Natural killer cell (primary cell): ENCODE measurements around the gene JOSD1. TPM values are rescaled to one million over a fixed set of nuclear protein-coding genes. Genes with fewer than 3 reads are reported as not detected.

Experiments
- ATAC-seq, 3 donors: fragments of 150-1000 bp in 2 of 3; fragments of 200-7000 bp in 1 of 3; cut with Tn5 transposase; 1 replicate in 1 of 3; 2 replicates in 2 of 3; pipeline ENCODE4 v1.10.0; 2021; ENCODE audit warnings: mild to moderate bottlenecking in 2 of 3, moderate library complexity in 2 of 3
- DNase-seq, 2 donors: peaks; one replicate each; pipeline versions ENCODE4 v3.0.0 to v3.0.0-alpha.2; 2013 to 2021; ENCODE audit warnings: mixed read lengths in 1 of 2
- H3K27ac ChIP-seq: one replicate; pipeline ENCODE4 v1.5.1; 2013; ENCODE audit warnings: mild to moderate bottlenecking, low read length
- H3K27me3 ChIP-seq: one replicate; pipeline ENCODE4 v1.6.1; 2013; ENCODE audit warnings: low read length; ENCODE audit not compliant: control insufficient read depth, insufficient read depth
- H3K36me3 ChIP-seq: one replicate; pipeline ENCODE4 v1.6.1; 2013; ENCODE audit warnings: low read length; ENCODE audit not compliant: control insufficient read depth, insufficient read depth
- H3K4me1 ChIP-seq: one replicate; pipeline ENCODE4 v1.6.1; 2013; ENCODE audit warnings: low read length; ENCODE audit not compliant: control insufficient read depth, insufficient read depth
- H3K4me3 ChIP-seq: one replicate; pipeline ENCODE4 v1.5.1; 2013; ENCODE audit warnings: low read length
- H3K9me3 ChIP-seq: one replicate; pipeline ENCODE4 v1.6.1; 2013; ENCODE audit warnings: low read length; ENCODE audit not compliant: control insufficient read depth, insufficient read depth
- H3K27ac Mint-ChIP-seq, 2 donors: one replicate each; pipeline ENCODE4 v1.8.0; 2022; ENCODE audit warnings: mild to moderate bottlenecking in 2 of 2, mixed read lengths in 2 of 2, moderate library complexity in 1 of 2
- H3K27me3 Mint-ChIP-seq, 2 donors: one replicate each; pipeline ENCODE4 v1.8.0; 2022; ENCODE audit warnings: low read depth in 2 of 2, mixed read lengths in 2 of 2
- H3K36me3 Mint-ChIP-seq: one replicate; pipeline ENCODE4 v1.8.0; 2022; ENCODE audit warnings: mixed read lengths
- H3K4me1 Mint-ChIP-seq, 2 donors: one replicate each; pipeline ENCODE4 v1.8.0; 2022; ENCODE audit warnings: mixed read lengths in 2 of 2
- H3K4me3 Mint-ChIP-seq: one replicate; pipeline ENCODE4 v1.8.0; 2022; ENCODE audit warnings: mild to moderate bottlenecking, moderate library complexity, mixed read lengths
- H3K9me3 Mint-ChIP-seq, 2 donors: one replicate each; pipeline ENCODE4 v1.8.0; 2022; ENCODE audit warnings: mixed read lengths in 2 of 2
- CTCF ChIP-seq: fragments of 200-600 bp; IDR thresholded peaks from one replicate; pipeline ENCODE4 v1.8.0; 2022; ENCODE audit warnings: antibody characterized with exemption
- WGBS: methylation state at CpG from one replicate; pipeline ENCODE4 v1.1.7; 2013; ENCODE audit warnings: missing lambda C conversion rate; ENCODE audit not compliant: insufficient coverage; 5-methylcytosine and 5-hydroxymethylcytosine counted together
- intact Hi-C: fragments of 100-400 bp; cut with micrococcal nuclease; formaldehyde crosslinking; loops from one replicate; pipeline ENCODE4 v1.14.2; 2022
- total RNA-seq, 4 donors: library from RNA; stranded (reverse); fragments of 120-200 nt in 1 of 4; gene quantifications; one replicate each; pipeline versions ENCODE4 v1.2.3 to v1.2.4, GENCODE V29; 2013 to 2022

JOSD1 gene
- total RNA-seq, 3 donors from 2014 or later (not counting 1 experiment from before 2014, with no cell fraction given), result 123 to 165 (median 128) TPM

DNA sequence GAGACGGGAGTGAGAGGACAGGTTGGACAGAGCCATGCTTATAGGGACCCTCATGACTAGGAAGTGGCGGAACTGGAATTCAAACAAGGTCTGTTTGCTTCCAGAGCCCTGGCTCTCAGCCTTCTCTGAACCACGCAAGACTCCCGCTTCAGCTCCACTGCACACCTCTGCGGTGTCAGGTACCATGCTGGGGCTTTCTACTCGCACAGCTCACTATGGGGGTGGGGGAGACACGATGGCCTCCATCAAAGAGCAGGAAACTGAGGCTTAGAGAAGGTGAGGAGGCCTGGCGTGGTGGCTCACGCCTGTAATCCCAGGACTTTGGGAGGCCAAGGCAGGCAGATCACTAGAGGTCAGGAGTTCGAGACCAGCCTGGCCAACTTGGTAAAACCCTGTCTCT, 40.8 kb upstream of the JOSD1 start:
- Histone ChIP-seq H3K9me3 (no peaks in the 10 kb centered on the region), H3K27ac (no peak overlapping the region), H3K27me3 (no peaks in the 10 kb centered on the region), H3K4me3 (no peak overlapping the region), H3K36me3 (peaks cover 100% of the 10 kb centered on the region), H3K4me1 (peaks cover 66% of the 10 kb centered on the region)
- Mint-ChIP-seq H3K4me1 (peaks cover 16 to 45% of the 10 kb centered on the region in 2 donors), H3K36me3 (no peaks in the 10 kb centered on the region), H3K27ac (peak overlapping the region; percentile 61 to 73), H3K27me3 (no peaks in the 10 kb centered on the region), H3K9me3 (no peaks in the 10 kb centered on the region), H3K4me3 (no peak overlapping the region)
- DNase-seq, result no peak
- ATAC-seq, result no peak
- no peak for TF ChIP-seq CTCF
- 94% methylated on average over 10 of the region's 10 CpGs for WGBS
- intact Hi-C loops, result no loop called here

- Histone ChIP-seq H3K9me3 (no peaks in the 10 kb centered on the region), H3K36me3 (peaks cover 100% of the 10 kb centered on the region), H3K27ac (no peak overlapping the region), H3K27me3 (no peaks in the 10 kb centered on the region), H3K4me3 (no peak overlapping the region), H3K4me1 (peaks cover 68% of the 10 kb centered on the region)
- no peak for ATAC-seq
- 94% methylated on average over 9 of the region's 9 CpGs for WGBS
- Mint-ChIP-seq H3K4me1 (peaks cover 16 to 49% of the 10 kb centered on the region in 2 donors), H3K9me3 (no peaks in the 10 kb centered on the region), H3K27me3 (no peaks in the 10 kb centered on the region), H3K27ac (peak overlapping the region; percentile 61 to 73), H3K4me3 (no peak overlapping the region), H3K36me3 (no peaks in the 10 kb centered on the region)
- intact Hi-C loops, result no loop called here
- DNase-seq, result no peak
- no peak for TF ChIP-seq CTCF
These were observed 40.4 kb upstream of the JOSD1 start for GRCh38 chr22:38741166-38741565.

GRCh38 chr22:38740754-38741153, 40.0 kb upstream of the JOSD1 start:
- Mint-ChIP-seq H3K4me3 (no peak overlapping the region), H3K36me3 (no peaks in the 10 kb centered on the region), H3K27me3 (no peaks in the 10 kb centered on the region), H3K27ac (peak overlapping the region; percentile 61 to 73), H3K4me1 (peaks cover 16 to 53% of the 10 kb centered on the region in 2 donors), H3K9me3 (no peaks in the 10 kb centered on the region)
- intact Hi-C loops, result no loop called here
- ATAC-seq, result no peak
- WGBS, result 93% methylated on average over 8 of the region's 8 CpGs
- Histone ChIP-seq H3K9me3 (no peaks in the 10 kb centered on the region), H3K27me3 (no peaks in the 10 kb centered on the region), H3K36me3 (peaks cover 100% of the 10 kb centered on the region), H3K27ac (no peak overlapping the region), H3K4me1 (peaks cover 69% of the 10 kb centered on the region), H3K4me3 (no peak overlapping the region)
- no peak for DNase-seq
- no peak for TF ChIP-seq CTCF

- Mint-ChIP-seq H3K4me1 (peaks cover 16 to 56% of the 10 kb centered on the region in 2 donors), H3K36me3 (no peaks in the 10 kb centered on the region), H3K27ac (peak overlapping the region in 1 of 2 donors; percentile 73), H3K4me3 (no peak overlapping the region), H3K27me3 (no peaks in the 10 kb centered on the region), H3K9me3 (no peaks in the 10 kb centered on the region)
- H3K4me3 ChIP-seq, result no peak overlapping the region
- peaks cover 70% of the 10 kb centered on the region for H3K4me1 ChIP-seq
- no peaks in the 10 kb centered on the region for H3K9me3 ChIP-seq
- WGBS, result 94% methylated on average over 15 of the region's 15 CpGs
- H3K27me3 ChIP-seq, result no peaks in the 10 kb centered on the region
- no peak for TF ChIP-seq CTCF
- no peak overlapping the region for H3K27ac ChIP-seq
- DNase-seq (no peak), ATAC-seq (no peak)
- H3K36me3 ChIP-seq, result peaks cover 100% of the 10 kb centered on the region
- intact Hi-C loops, result no loop called here
These were observed 39.5 kb upstream of the JOSD1 start for GRCh38 chr22:38740116-38740723.
